ENCODE results near the gene CENPB.
A peak's percentile ranks its signal among the peaks of the same experiment; 100 is the strongest.

Gene CENPB

DNA sequence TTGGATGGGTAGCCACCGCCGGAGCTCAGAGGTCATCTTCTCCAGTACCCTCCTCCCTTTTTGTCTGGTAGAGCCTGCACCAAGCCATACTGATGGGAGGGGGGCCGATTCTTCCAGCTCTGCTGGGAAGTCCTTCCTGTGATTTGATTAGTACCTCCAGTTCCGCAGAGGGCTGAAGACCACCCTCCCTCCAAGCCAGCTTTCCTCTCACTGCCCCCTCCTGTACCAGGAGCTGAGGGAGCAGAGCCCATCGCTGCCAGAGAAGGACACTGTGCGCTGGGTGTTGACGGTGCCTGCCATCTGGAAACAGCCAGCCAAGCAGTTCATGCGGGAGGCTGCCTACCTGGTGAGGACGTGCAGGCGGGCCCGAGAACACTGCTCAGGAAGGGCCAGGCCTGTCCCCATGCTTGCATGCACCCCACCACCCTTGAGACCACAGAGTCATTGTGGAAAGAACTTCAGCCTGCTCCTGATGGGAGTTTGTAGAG is 40.8 kb downstream of the CENPB start:
- no peak overlapping the region for H3K27ac ChIP-seq
- no peak for TF ChIP-seq CTCF (IDR thresholded peaks at IDR 0.05)
- DNase-seq (ENCODE audit: low spot score), result no peak
- no peak overlapping the region for H3K4me3 ChIP-seq

DNA sequence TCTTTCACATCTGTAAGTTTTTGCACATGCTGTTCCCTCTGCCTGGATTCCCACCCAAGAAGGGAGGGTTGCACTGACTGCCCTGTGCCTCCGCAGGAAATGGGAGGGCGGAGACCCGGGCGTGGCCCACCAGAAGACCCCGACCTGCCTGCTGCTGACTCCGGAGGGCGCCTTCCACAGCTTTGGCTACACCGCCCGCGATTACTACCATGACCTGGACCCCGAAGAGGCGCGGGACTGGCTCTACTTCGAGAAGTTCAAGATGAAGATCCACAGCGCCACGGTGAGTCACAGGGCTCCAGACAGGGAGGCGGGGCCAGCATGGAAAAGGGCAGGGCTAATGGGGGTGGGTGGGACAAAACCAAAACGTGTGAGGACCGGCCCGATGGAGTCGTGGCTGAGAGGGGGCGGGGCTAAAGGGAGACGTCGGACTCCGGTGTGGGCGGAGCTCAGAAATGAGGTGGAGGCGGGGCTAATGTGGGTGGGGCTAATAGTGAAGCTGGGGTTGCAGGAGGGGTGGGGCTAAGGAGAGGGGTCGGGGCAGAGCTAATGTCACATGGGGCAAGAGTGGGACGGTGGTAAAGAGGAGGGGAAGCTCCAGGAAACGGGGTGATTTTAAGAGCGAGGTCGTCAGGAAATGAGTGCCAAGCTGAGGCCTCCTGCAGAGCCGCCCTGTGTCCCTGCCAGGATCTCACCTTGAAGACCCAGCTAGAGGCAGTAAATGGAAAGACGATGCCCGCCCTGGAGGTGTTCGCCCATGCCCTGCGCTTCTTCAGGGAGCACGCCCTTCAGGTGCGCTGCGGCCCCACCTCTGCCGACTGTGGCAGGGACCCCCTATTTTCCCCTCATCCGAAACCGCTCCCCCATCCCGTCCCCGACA is 41.5 kb downstream of the CENPB start:
- DNase-seq (ENCODE audit: low spot score), result no peak
- Histone ChIP-seq H3K4me3 (peak overlapping the region; percentile 28), H3K27ac (no peak overlapping the region)
- no peak for TF ChIP-seq CTCF (IDR thresholded peaks at IDR 0.05)

DNA sequence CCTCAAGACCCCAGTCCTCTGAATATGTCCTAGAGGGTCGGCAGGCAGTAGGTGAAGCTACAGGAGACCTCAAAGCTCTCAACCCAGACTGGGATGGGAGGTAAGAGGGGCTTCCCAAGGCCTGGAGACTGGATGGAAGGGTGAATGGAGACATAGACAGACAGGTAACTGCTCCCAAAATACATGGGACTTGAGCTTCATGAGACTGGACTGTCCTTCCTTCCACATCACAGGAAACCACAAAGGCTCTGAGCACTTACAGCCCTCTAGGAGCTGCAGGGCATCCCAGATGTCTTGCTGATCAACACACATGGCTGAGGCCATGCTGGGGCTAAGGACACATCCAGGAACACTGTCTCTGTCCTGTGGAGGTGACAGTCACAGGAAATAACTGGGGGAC is 42.5 kb downstream of the CENPB start:
- no peak for TF ChIP-seq CTCF (IDR thresholded peaks at IDR 0.05)
- DNase-seq (ENCODE audit: low spot score), result no peak
- no peak overlapping the region for H3K27ac ChIP-seq
- no peak overlapping the region for H3K4me3 ChIP-seq

DNA sequence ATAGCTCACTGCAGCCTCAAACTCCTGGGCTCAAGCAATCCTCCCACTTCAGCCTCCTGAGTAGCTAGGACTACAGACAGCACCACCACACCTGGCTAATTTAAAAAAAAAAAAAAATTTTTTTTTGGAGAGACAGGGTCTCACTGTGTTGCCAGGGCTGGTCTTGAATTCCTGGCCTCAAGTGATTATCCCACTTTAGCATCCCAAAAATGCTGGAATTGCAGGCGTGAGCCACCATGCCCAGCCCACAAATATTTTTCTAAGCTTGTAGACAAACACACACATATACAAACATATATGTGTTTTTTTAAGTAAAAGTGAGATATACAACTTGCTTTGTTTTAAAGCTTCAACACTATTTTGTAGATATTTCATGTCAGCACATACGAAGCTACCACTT is 43.3 kb downstream of the CENPB start:
- no peak for DNase-seq (ENCODE audit: low spot score)
- no peak overlapping the region for H3K27ac ChIP-seq

DNA sequence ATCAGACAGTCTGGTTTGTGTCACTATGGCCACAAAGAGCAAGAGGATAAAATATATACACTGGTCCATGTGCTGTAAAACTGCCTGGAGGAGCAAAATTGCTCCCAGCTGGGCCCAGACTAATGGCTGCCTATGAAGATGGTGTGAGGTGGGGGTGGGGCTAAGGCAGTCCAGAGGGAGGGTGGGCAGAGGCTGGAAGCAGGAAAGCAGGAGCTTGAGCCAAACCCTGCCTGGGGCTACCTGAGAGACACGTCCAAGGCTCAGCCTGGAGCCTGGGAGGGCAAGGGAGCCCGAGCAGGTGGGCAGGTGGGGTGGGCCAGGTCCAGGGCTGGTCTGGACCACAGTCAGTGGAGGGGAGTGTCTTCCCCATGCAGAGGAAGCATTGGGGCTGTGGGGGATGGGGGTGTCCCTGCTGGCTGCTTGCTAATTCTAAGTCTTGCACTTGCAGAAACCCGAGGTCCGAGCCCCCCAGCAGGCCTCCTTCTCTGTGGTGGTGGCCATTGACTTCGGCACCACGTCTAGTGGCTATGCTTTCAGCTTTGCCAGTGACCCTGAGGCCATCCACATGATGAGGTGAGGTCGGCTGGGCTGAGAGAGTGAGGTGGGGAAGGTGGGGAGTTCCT is 44.6 kb downstream of the CENPB start:
- Histone ChIP-seq H3K4me3 (no peak overlapping the region), H3K27ac (no peak overlapping the region)
- no peak for TF ChIP-seq CTCF (IDR thresholded peaks at IDR 0.05)
- DNase-seq (ENCODE audit: low spot score), result no peak

More for the DNA sequence above, 43.3 kb downstream of the CENPB start:
- no peak for TF ChIP-seq CTCF (IDR thresholded peaks at IDR 0.05)
- no peak overlapping the region for H3K4me3 ChIP-seq

DNA sequence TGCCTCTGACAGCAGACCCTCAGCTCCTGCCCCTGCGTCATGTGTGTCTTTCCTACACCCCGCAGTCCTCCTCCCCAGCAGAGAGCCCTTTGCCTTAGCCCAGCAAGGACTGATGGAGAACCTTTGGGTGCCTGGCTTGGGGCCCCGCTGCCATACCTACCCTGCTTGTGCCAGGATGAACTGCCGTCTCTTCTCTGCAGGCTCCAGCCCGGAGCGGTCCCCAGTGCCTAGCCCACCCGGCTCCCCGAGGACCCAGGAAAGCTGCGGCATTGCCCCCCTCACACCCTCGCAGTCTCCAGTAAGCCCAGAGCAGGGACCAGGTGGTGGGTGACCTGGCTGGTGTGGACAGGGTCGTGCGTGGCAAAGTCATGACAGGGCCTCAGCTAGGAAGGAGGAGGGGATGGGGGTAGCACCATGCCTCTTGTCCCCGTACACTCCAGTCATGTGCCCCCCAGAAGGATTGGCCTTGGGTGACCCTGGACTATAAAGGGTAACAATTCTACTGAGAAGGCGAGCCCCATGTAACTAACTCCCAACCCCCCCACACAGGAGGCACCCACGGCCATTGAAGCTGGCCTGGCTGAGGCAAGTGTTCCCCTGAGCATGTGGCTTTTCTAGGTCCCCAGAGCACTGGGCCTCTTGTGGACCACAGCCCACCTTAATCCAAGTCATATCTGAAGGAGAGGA is 45.8 kb downstream of the CENPB start:
- no peak for TF ChIP-seq CTCF (IDR thresholded peaks at IDR 0.05)
- Histone ChIP-seq H3K27ac (peak overlapping the region in 1 of 2 donors; percentile 70), H3K4me3 (no peak overlapping the region)
- no peak for DNase-seq (ENCODE audit: low spot score)
